Tibial artery (tissue), 4 donors: ENCODE data around the gene CAP2.

Experiments used
- DNase-seq, 2 donors: peaks; one replicate each; pipeline ENCODE4 v3.0.0-alpha.2; 2019
- H3K27ac ChIP-seq, 2 donors: fragments of 200-600 bp; sonication (generic) in 1 of 2; 1 replicate in 1 of 2; 2 replicates in 1 of 2; pipeline ENCODE4 v1.5.1; 2018 to 2019; ENCODE audit warnings: mild to moderate bottlenecking in 1 of 2
- H3K27me3 ChIP-seq, 2 donors: fragments of 200-600 bp; sonication (generic) in 1 of 2; one replicate each; pipeline versions ENCODE4 v1.5.1 to v1.6.0; 2016 to 2019
- H3K36me3 ChIP-seq, 3 donors: fragments of 200-600 bp; sonication (generic) in 2 of 3; one replicate each; pipeline ENCODE4 v1.5.1; 2016 to 2019; ENCODE audit warnings: mild to moderate bottlenecking in 2 of 3
- H3K4me1 ChIP-seq, 4 donors: fragments of 200-600 bp; sonication (generic) in 2 of 4; 1 replicate in 3 of 4; 2 replicates in 1 of 4; pipeline ENCODE4 v1.5.1; 2016 to 2019
- H3K4me3 ChIP-seq, 2 donors: fragments of 200-600 bp; sonication (generic) in 1 of 2; 1 replicate in 1 of 2; 2 replicates in 1 of 2; pipeline ENCODE4 v1.5.1; 2018 to 2019; ENCODE audit warnings: mild to moderate bottlenecking in 2 of 2
- H3K9me3 ChIP-seq, 3 donors: fragments of 200-600 bp; sonication (generic) in 1 of 3; one replicate each; pipeline ENCODE4 v1.5.1; 2016 to 2019
- CTCF ChIP-seq, 2 experiments: fragments of 200-600 bp in 1 of 2; fragments of 450-650 bp in 1 of 2; IDR thresholded peaks; one replicate each; pipeline ENCODE4 v1.5.1; 2017 to 2019; ENCODE audit warnings: antibody characterized with exemption in 2 of 2, mild to moderate bottlenecking in 1 of 2, moderate library complexity in 1 of 2
- intact Hi-C: fragments of 100-400 bp; cut with DNase I; formaldehyde crosslinking; loops from one replicate; pipeline ENCODE4 v1.15.0; 2023; ENCODE audit warnings: low total_unique reads

Gene CAP2, protein sequence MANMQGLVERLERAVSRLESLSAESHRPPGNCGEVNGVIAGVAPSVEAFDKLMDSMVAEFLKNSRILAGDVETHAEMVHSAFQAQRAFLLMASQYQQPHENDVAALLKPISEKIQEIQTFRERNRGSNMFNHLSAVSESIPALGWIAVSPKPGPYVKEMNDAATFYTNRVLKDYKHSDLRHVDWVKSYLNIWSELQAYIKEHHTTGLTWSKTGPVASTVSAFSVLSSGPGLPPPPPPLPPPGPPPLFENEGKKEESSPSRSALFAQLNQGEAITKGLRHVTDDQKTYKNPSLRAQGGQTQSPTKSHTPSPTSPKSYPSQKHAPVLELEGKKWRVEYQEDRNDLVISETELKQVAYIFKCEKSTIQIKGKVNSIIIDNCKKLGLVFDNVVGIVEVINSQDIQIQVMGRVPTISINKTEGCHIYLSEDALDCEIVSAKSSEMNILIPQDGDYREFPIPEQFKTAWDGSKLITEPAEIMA

DNA sequence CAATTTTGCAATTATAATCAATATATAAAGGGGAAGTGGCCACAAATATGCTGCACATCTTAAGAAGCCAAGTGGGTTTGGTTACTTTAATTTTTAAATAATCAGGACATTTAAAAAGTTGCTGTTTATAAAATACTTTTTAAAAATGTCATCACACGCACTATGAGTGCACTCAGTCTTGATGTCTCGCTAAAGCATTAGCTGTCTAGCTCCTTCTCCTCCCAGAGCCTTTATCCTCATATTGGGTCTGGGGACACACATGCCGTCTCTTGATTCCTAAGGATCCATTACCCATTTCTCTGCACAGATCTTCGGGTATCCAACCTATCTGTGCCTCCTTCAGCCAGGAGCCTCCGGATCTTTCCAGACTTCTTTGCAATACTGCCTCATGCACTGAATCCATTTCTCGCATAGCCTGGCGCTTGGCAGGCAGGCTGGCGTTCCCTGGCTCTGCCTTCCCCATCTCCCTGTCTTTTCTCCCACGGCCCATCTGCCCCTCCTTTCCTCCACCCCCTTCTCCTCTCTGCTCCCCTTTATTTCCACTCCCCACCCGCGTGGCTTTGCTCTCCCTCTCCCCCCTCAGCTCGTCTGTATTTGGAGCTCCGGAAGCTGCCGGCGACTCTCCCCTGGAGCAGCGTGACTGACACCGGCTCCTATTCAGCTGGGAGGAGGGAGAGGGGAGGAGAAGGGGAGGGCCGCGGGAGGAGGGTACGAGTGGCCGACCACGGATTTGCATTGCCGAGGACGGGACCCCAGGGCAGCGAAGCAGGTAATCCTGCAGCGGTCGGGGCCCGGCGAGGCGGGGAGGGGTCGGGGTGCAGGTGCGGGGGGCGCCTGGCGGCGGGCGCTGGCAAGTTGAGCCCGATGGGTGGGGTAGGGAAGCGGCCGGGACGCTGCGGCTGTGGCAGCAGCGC, at the start of gene CAP2:
Gene CAP2 (plus strand): TSS at position 618 of the 914 bp plus-strand sequence. CDS start 27,961 bp downstream, outside the sequence.
- intact Hi-C loops, result loop anchor here (5.0 kb wide), 2 partner anchors 111 to 361 kb away; partner anchors contain the start of gene RBM24
- no peak for TF ChIP-seq CTCF (IDR thresholded peaks at IDR 0.05)
- H3K27ac ChIP-seq, result peak within 1 kb of the TSS; percentile 84 to 90
- H3K36me3 ChIP-seq, result no peaks in the 10 kb centered on the region
- peak; percentile 51 to 89 for DNase-seq
- H3K9me3 ChIP-seq, result no peaks in the 10 kb centered on the region
- peaks cover 0 to 30% (median 3%) of the 10 kb centered on the region in 4 donors for H3K4me1 ChIP-seq
- H3K4me3 ChIP-seq, result peak within 1 kb of the TSS; percentile 71 to 93
- H3K27me3 ChIP-seq, result no peaks in the 10 kb centered on the region

- Histone ChIP-seq H3K9me3 (no peaks in the 10 kb centered on the region), H3K36me3 (no peaks in the 10 kb centered on the region), H3K4me3 (no peak overlapping the region), H3K27ac (no peak overlapping the region), H3K4me1 (no peaks in the 10 kb centered on the region), H3K27me3 (no peaks in the 10 kb centered on the region)
- intact Hi-C loops, result no loop called here
- no peak for DNase-seq
- TF ChIP-seq CTCF (IDR thresholded peaks at IDR 0.05), result no peak
These were observed 46.4 kb upstream of the CAP2 start for GRCh38 chr6:17347012-17347411.

GRCh38 chr6:17349427-17349826, 44.0 kb upstream of the CAP2 start:
- Histone ChIP-seq H3K4me3 (no peak overlapping the region), H3K36me3 (no peaks in the 10 kb centered on the region), H3K4me1 (no peaks in the 10 kb centered on the region), H3K27me3 (no peaks in the 10 kb centered on the region), H3K27ac (no peak overlapping the region), H3K9me3 (no peaks in the 10 kb centered on the region)
- no peak for TF ChIP-seq CTCF (IDR thresholded peaks at IDR 0.05)
- no peak for DNase-seq
- intact Hi-C loops, result no loop called here

- Histone ChIP-seq H3K27me3 (no peaks in the 10 kb centered on the region), H3K9me3 (no peaks in the 10 kb centered on the region), H3K4me3 (no peak overlapping the region), H3K4me1 (no peaks in the 10 kb centered on the region), H3K27ac (no peak overlapping the region), H3K36me3 (no peaks in the 10 kb centered on the region)
- intact Hi-C loops, result no loop called here
- TF ChIP-seq CTCF (IDR thresholded peaks at IDR 0.05), result no peak
- no peak for DNase-seq
These were observed 41.1 kb upstream of the CAP2 start for GRCh38 chr6:17352302-17352701.

DNA sequence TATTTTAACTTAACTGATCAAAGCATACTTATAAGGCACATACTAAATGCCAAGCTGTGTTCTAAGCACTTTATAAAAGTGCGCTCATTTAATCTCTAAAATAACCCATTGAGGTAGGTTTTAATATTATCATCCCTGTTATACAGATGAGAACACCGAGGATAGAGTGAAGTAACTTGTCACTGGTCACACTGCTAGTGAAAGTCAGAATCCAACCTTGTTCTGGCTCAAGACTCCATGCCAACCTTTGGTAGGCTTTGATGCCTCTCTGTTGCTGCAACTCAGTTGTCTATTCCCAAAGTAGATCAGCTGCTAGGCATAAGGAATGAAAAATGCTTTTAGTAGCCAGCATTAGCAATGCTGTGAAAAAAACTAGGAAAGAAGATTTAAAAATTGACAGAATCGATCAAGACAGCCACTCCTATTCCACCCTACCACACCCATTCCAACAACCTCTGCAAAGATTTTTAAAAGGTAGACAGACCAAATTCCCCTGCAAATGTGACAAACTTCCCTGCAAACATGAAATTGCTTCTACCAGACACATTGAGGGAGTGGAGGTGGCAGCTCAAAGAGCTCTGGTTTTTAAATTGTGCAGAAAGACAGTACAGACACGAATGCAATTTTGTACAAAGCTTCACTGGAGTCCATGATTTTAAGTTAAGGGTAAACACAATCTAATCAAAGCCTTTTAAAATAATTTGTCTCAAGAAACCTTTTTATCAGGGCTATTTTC, 39.8 kb upstream of the CAP2 start:
- TF ChIP-seq CTCF (IDR thresholded peaks at IDR 0.05), result no peak
- H3K4me3 ChIP-seq, result no peak overlapping the region
- intact Hi-C loops, result no loop called here
- no peaks in the 10 kb centered on the region for H3K9me3 ChIP-seq
- no peaks in the 10 kb centered on the region for H3K27me3 ChIP-seq
- DNase-seq, result no peak
- H3K27ac ChIP-seq, result no peak overlapping the region
- no peaks in the 10 kb centered on the region for H3K36me3 ChIP-seq
- no peaks in the 10 kb centered on the region for H3K4me1 ChIP-seq
